Middle frontal gyrus (tissue), 1 donor: ENCODE results near the gene ARHGEF39.
"Not testable (repeated sequence)": the region's sequence is repeated elsewhere in the genome, so short reads cannot be mapped to it uniquely, and the experiment has no call there.

Experiments used
- DNase-seq: peaks from one replicate; pipeline ENCODE4 v3.0.0-alpha.2; 2015; ENCODE audit warnings: low spot score; ENCODE audit errors: extremely low spot score

The ARHGEF39 gene

DNA sequence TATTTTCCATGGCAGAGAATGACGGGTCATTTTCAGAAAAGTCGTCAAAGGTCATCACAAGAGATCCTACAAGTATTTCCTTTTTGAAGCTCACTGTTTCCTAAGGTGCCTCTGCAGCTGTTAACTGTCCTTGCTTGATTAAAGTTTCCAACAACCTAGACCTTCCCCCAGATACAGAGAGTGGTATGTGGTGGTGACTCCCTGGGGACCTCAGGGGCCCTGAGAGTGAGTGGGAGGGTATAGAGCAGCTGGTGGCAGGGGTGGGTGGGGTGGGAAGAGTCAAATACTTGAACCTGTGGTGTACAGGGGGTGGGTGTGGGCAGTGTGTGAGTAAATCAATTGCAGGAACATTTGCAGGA is 45.2 kb downstream of the ARHGEF39 start:
- DNase-seq, result no peak

DNA sequence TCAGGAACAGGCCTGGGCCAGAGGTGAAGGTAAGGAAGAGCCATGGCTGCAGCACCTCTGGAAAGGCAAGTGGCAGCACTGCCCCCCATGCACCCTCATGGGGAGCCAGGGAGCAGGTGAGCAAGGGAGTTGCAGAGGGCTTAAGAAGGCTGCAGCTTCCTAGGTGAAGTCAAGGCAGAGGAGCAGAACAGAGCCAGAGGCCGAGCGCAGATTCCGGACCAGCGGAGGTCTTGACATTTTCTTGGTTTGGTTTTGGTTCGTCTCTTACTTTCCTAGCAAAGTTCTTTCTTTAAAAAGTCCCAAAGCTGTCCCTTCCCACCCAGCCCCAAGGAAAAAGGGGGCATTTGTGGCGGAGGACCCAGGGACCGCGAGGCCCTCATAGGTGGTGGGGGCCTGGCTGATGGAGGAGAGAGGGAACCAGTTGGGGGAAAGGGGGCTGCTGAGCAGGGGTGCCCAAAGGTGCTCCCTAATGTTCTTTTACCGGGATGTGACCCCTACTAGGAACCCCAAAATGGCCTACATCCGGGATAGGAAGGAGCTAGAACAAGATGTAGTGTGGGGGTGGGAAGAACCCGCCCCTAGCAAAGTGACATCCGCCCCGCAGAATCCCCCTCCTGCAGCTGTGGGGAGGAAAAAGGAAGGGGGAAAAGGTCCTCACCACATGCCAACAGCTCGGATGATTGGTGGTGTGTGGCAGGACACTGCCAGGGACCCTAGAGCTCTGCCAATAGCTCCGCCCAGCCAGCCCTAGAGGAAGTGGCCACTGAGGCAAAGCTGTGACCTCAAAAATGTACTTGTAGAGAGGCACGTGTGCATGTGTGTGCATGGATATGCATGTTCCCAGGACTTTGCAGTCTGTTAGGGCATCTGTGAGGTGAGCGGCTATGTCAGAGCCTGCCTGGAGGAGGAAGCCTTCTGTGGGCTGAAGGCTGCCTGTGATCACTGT is 45.9 kb downstream of the ARHGEF39 start:
- no peak for DNase-seq

DNA sequence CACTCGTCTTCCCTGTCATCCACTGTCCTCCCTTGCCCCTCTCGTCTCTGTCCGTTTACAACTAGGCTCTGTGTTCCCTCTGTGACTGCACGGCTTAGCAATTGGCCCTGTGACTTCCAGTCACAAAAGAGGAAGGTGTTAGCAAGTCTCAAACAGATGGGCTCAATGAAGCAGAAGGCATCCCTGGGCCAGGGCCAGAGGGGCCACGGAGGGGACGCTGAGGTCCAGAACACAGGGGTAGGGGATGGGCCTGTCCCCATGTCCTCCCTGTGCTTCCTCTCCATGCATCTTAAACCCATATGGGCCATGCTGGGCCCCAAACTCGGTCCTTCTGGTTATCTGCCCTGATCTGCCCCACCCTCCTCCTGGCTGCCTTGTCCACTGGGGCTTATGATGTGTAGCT is 46.7 kb downstream of the ARHGEF39 start, which contains the start of gene CD72:
Gene CD72, minus strand, starts transcription at position 89 of the 403 bp plus-strand sequence. CDS start 110 bp downstream, outside the sequence.
- DNase-seq, result no peak

DNA sequence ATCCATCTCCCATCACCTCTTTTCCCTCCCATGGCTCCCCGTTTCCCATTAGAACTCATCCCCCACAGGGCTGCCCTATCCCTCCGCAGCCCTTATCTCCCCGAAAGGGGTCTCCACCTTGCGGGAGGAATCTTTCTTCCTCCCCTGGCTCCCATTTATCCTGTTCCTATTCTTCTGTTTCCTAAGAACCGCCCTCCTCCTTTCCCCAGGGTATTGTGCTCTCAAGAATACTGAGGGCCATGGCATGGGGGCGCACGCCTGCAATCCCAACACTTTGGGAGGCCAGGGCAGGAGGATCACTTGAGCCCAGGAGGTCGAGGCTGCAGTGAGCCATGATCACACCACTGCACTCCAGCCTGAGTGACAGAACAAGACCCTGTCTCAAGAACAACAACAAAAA is 47.4 kb downstream of the ARHGEF39 start:
- DNase-seq, result no peak

DNA sequence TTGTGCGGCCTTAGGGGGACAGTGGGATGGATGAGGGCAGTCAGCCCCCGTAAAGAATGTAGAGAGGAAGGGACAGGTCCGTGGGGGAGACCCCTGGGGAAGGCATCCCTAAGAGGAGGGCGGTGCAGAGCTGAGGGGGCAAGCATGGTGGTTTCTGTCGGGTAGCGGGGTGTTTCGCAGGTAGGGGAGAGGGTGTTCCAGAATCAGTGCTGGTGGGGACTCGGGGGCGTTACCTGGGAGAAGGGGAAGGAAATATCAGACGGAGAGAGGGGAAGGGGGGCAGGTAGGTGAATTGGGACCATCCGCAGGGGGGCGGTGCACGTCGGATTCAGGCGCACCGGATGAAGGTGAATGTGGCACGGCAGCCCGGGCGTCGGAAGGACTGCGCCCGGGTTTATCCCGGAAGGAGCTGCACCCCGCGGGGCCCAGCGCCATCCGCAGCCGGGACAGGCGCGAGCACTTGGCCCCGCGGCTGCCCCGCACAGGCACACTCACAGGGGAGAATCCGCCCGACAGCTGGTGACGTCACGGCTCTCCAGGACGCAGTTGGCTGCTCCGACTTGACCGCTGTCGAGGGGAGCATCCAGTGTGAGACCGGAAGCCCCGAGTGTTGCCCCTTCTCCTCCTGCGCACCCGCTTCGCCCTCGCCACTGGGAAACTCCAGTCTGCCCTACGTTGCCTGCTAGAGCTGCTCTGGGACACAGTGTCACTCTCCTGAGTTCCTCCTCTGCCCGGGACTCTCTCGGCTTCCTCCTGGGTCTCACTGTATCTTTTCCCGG is 48.1 kb downstream of the ARHGEF39 start:
- DNase-seq, result no peak

DNA sequence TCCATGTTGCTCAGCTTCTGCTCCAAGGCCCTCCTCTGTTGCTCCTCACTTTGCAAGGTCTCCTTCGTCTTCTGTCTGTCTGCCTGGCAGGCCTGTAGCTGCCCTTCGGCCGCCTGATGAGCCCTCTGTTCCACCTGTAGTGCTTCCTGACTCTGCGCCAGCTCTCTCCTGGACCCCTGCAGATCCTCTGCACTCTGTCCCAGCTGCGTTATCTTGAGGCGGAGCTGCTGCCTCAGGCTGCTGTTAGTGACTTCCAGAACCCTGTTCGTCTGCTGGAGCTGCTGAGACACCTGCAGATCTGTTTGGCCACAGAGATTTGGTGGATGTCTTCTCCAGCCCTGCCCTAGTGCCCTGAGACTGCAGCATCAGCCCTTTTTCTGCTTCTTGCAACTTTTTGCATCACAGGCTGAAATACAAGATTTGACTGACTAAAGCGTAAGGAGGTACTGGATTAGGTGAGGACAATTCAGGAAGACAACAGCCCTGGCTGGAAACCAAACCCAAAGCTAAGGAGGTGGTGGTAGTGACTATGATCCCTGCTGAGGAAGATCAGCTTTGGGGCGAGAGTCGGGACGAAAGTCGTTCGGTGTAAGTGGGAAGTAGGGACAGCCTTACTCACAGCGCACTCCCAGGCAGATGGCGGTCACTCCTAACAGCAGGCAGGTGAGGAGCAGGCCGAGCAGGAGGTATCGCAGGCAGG is 48.9 kb downstream of the ARHGEF39 start:
- DNase-seq, result no peak

DNA sequence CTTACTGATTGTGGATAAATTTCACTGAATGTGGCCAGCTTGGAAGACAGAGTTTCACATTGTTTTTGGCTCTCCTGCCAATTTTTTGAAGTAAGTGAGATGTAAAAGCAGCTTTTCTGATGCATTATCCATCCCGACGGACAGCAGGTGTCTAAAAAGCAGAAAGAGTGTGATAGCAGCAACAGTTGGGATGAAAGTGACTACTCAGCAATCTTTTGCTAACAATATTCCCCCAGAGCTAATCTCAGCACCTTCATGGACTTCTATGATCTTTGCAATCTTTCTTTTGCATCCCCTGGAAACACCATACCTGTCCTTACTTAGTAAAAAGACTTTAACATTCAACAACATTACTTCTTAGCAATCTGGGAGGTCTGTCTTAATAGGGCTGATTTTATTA is 52.2 kb downstream of the ARHGEF39 start:
- DNase-seq, result no peak

DNA sequence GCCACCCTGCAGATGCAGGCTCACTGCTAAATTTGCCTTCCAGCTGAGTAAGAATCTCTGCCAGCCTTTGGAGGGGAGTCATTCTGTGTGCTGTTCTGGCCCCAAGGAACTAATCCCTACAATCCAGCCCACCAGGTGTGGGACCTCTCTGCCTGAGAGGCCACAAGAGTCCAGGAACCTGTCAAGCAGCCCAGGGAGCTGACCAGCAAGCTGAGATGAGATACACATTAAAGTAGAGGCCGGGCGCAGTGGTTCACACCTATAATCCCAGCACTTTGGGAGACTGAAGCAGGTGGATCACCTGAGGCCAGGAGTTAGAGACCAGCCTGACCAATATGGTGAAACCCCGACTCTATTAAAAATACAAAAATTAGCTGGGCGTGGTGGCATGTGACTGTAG is 52.9 kb downstream of the ARHGEF39 start:
- DNase-seq, result not testable (repeated sequence)

DNA sequence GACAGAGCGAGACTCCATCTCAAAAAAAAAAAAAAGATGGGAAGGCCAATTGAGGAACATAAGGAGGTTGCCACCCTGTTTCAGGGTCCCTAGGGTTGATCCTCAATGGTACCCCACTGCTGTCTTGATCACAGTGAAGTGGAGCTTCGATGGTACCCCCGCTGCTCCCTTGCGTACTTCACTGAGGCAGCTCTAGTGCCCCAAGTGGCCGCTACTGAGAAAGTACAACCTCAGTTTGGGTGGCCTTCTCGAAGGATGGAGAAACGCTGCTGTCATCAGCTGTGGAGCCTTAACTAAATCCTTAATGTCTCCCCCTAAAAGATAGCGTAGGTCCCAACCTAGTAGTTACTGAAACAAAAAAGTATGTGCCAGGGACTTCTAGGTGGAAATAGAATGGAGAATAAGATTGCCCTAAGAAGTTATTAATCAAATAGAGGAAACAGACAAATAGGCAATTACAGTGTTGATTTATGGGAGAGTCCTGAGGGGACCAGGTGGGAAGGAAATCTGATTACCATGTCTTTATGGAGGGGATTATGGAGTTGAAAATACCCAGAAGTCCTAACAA is 53.7 kb downstream of the ARHGEF39 start:
- DNase-seq, result peak; percentile 48

DNA sequence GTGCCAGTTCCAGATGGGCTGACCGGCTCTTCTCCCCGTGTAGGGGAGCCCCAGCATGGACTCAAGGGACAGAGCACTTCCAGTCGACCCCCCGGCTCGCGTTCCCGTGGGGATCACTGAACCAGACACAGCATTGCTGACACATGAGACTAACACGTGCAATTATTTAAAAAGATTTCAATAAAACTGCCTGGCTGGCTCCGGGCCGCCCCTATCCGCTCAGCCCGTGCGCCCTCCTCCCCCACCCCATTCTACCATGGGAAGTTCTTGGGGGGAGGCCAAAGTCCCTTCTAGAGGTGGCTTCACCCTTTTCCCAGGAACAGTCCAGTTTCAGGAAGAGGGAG is 55.2 kb downstream of the ARHGEF39 start:
- DNase-seq, result no peak
